GM18870 (cell line): ENCODE data around the gene CTNND2.
"Not testable (repeated sequence)": the region's sequence is repeated elsewhere in the genome, so short reads cannot be mapped to it uniquely, and the experiment has no call there.

ENCODE experiments used
- ATAC-seq: cut with Tn5 transposase; IDR thresholded peaks from one replicate; pipeline ENCODE4 v1.9.1; 2021; ENCODE audit warnings: moderate library complexity; ENCODE audit not compliant: unreplicated experiment

Gene CTNND2

DNA sequence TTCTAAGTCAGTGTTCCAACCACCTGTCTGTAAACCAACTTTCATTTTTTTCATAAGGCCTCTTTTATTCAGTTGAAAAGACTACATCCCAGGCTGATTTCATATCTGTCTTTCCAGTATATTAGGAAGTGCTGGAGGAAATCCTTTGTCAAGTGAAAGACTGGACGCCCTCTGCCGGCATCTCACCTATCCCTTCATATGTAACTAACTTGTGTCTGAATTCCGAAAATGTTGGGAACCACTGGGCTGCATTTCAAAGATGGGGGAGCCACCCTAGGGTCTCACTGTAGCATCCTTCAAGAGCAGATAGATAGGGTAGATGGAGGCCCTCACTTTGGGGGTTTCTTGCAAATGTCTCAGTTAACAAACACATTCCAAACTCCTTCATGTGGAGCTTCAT lies 569.8 kb downstream of the CTNND2 start:
- no peak for ATAC-seq

DNA sequence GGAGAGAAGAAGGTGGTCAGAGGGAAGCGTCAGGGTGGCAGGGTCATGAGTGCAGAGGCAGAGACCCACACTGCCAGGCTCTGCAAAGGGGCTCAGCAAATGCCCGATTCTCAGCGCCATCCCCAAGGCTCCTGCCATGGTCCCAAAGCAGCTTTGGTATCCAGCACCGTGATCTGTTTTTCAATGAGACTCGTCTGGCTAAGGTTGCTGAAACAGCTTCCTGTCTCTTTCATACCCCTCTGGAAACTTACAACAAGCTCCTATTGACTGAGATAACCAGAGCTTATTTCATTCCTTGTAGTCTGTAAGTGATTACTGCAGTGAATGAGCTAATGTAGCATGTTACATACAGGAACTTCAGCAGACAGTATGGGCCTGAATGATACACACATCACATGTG lies 574.6 kb downstream of the CTNND2 start:
- no peak for ATAC-seq

DNA sequence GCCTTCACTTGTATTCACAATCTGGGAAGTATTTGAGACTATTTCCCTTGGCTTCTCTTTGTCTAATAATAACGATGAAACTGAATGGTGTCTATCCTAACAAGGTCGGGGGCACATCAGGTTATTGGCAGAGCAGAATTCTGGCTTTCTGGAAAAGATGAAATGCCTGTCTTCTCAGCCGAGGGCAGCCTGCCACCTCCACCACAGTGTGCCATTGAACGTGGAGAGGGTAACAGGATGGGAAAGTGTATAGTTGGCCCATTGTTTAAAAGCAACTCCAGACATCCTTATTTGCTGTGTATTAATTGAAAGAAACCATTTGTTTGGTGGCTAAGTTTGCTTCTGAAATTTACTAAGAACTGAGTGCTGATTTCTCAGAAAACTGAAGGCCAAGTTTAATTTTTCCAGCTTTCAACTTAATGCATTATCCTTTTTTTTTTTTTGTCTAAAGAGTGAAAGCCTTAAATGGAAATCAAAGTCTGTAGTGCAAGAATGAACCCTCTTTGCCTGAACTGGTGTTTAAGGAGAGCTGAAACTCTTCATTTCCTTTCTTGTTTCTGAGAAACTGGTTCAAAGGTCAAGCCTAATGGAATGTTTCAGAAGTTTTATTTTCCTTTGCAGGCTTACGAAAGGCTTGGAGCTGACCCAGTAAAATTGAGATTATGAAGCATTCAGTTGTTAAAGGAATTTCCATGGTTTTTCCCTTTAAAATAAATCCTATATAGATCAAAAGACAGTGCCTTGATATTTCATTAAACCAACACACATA lies 579.5 kb downstream of the CTNND2 start:
- ATAC-seq = no peak

DNA sequence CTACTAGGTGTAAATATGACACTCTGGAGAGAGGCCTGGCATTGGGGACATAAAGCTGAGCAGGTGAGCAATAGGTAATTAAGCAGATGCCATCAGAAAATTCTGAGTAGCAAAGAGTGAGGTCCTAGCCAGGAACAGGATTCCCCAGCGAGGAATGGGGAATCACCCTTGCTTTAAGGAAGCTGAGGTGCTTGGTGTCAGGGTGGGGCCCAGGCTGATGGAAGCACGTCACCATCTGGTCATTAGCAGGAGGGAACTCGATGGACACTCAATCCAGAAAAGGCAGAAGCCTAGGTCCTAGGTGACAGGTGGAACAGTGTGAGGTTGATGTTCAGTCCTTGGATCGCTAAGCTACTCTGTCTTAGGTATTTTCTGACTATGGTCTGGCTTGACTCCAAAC lies 580.5 kb downstream of the CTNND2 start:
- no peak for ATAC-seq

DNA sequence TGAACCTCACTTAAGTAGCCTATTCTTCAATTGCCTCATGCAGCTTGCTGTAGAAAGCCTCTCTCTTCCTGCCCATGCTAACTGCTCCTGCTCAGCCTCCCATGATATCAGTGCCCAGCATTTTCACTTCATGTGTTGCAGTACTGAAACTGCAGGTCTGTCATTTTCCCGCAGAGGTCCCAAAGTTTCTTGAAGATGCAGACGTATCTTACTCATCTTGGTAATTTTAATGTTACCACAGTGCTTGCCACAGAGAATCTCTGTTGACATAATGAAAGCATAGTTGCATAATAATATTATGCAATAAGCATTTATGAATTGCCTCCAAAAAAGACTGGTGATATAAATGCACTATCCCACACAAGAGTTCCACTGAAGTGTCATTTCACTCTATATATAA lies 582.1 kb downstream of the CTNND2 start:
- peak; percentile 81 for ATAC-seq

DNA sequence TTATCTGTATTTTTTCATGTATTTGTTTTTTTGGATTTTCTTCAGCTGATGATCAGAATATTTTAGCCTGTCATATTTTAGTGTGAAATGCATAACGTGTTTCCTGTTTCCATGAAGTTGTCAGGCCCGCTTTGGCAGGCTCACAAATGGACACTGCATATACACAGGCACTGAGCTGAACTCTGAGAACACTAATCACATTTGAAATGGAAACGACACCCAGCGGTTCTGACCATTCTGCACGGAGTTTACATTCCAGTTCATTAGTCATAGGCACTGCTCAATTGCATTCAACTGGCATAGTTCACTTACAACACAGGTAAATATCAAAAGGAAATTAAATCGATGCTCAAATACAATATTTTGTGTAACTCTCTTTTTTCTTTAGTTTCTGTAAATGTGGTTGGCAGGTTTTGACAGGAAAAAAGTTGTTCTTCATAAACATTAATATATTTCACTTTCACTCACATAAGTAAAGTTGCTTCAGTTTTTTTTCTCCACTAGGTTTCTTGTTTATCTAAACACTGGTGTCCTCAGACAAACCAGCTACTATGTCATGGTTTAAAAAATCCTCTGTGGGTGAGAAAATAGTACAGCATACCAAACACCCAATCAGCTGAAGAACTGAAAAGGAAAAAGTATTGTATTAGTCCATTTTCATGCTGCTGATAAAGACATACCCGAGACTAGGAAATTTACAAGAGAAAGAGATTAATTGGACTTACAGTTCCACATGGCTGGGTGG lies 584.2 kb downstream of the CTNND2 start:
- ATAC-seq = no peak

DNA sequence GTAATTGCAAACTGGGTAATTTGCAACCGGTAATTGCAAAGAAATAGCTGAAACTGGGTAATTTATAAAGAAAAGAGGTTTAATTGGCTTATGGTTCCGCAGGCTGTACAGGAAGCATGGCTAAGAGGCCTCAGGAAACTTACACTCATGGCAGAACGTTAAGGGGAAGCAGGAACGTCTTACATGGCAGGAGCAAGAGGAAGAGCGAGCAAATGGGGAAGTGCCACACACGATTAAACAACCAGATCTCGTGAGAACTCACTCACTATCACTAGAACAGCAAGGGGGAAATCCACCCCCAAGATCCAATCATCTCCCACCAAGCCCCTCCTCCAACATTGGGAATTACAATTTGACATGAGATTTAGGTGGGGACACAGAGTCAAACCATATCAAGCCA lies 590.6 kb downstream of the CTNND2 start:
- not testable (repeated sequence) for ATAC-seq

DNA sequence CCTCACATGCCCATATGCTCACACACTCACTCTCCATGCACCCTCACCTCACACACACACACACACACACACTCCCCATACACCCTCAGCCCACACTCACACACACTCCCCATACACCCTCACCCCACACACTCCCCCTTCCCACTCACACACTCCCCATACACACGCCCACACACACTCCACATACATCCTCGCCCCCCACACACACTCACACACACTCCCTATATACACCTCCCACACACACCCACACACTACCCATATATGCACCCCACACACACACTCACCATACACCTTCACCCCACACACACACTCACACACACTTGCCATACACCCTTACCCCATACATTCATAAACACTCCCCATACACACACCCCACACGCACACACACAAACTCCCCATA lies 592.5 kb downstream of the CTNND2 start:
- no peak for ATAC-seq

DNA sequence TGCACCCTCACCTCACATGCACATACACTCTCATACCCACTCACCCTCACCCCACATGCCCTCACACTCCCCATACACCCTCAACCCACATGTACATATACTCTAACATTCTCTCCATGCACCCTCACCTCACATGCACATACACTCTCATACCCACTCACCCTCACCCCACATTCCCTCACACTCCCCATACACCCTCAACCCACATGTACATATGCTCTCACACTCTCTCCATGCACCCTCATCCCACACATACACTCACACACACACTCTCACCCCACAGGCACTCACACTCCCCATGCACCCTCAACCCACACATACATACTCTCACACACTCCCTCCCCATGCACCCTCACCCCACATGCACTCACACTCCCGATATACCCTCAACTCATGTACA lies 593.0 kb downstream of the CTNND2 start:
- no peak for ATAC-seq

DNA sequence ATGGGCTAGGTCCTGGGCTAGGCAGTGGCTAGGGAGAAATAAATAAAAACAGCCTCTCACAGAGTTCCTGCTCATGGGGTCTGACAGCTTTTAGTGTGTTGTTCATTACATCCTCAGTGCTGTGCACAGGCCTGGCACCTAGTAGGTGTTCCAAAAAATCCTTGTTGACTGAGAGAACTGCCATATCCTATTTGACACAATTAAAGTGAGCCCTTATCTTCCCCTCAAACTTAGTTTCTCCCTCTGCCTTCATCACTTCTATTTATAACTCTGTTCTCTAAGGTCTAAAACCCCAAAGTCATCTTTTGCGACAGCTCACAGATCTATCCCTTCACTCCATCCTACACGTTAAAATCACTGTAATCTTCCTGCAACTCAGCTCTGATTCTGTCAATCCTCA lies 594.1 kb downstream of the CTNND2 start:
- no peak for ATAC-seq

DNA sequence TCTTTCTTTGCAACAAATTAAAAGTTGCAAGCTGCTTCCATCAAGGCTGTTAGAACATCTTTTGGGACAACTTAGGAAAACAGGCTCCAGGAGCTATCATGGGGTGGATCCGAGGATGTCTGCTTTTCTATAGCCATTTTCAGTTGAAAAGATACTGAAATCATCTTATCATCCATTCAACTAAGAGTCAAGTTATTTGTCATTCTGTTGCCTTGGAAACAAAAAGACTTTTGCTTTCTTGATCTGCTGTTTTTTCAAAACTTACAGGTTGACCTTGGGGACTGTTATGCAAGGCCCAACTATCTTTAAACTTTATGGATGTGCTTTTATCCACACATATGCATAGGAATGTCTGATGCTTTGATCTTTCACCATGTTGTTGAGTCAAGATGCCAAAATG lies 597.9 kb downstream of the CTNND2 start:
- no peak for ATAC-seq

DNA sequence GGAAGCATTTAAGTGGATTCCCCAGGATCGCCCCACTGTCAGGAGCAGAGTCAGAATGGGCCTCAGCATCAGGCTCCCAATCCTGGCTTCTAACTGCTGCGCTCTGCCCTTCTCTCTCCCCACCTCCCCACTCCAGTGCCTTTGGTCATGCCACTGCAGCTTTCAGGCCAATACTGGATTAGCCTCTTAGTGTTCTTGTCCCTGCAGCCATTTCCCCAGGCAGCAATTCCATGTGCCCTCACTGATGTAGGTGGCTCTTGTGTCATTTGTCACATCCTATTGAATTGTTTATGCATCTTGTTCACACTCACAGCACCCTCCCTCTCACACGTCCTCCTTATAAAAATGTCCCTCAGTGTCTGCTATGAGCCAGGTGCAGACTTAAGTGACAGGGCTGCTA lies 599.0 kb downstream of the CTNND2 start:
- no peak for ATAC-seq

DNA sequence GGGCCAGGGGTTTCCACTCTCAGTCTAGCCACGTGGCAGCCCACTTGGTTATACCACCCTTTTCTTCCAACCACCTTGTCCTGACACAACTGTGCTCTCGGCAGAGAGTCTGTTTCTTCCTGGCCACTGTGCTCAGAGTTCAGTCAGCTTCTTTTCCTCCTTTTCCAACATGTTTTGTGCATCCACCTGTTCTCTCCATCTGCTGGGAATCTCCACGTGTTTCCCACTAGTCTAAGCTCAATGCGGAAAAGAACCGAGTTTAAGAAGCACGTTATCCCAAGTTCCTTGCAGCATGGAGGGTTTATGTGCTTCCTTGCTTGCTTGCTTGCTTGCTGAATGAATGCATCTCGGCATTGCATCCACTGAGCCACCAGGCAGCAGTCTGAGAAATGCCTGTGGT lies 599.6 kb downstream of the CTNND2 start:
- ATAC-seq = no peak

DNA sequence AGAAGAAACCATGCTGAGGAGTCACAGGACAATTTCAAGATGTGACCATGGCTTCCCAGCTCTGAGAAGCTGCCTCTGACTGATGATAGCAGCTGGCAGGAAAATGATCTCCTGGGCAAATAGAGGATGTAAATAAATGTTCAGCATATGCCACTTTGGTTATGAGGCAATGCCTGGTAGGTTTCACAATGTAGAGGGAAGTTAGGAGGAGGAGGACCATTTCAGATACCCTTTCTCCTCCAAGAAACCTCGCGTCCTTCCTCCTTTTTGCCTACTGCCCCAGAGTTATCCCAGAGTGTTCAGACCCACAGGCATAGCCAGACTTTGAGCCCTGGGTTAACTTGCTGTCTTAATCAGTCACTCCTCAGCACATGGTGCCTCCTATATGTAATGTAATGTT lies 601.6 kb downstream of the CTNND2 start:
- no peak for ATAC-seq

DNA sequence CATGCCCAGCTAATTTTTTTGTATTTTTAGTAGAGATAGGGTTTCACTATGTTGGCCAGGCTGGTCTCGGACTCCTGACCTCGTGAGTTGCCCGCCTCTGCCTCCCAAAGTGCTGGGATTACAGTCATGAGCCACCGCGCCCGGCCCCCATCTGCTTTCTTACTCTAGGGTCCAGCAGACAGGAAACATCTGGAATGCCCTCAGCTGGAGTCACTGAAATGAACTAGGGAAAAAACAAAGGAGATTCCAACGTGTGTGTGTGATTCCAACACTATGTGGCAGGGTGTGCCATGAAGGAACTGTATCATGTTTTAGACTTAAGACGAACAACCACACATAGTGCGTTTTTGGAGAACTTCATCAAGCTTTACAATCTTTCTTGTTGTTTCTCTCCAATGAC lies 603.1 kb downstream of the CTNND2 start:
- ATAC-seq = no peak

DNA sequence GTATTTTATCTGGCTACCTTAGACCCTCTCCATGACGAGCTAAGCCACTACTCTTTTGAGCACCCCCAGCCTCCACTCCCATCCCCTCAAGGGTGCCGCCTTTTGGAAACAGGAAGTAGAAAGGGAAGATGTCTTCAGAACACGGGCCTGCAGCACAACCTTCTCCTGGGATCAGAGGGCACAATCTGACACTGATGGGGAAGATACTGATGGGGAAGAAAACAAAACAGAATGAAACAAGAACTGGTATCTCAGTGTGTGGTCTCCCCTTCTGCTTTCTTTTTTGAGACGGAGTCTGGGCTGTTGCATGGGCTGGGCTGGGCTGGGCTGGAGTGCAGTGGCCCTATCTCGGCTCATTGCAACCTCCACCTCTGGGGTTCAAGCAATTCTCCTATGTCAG lies 603.5 kb downstream of the CTNND2 start:
- no peak for ATAC-seq

DNA sequence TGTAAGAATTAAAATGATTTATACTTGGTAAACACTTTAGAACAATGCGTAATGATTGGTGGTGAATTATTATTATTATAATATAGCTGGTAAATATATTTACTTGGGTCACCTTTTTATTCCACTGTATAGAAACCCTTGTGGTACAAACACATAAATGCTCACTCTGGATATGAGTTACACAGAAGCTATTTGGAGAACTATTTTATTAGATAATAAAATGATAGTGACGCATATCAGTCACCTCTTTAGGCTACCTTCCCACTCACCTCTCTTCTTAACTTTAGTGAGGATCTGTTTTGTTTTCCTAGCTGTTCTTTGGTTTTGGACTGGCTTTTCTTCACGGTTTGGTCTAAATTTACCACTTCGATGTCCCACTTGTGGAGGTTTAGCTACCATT lies 605.4 kb downstream of the CTNND2 start:
- ATAC-seq = no peak

DNA sequence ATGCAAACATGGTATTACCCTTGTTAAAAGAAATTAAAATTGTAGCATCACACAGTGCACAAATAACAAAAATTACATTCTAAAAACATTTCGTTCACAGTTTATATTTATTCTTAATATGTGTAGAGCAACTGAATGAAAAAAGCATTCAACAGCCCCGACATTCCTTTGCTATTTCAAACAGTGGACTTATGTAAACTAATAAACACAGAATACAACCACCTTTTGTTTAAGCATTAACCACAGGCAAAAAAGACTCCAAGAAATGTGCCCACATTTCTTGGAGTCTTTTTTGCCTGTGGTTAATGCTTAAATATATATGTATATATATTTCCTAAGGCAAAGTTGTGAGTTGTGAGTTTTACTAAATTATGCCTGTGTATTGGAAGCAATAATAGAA lies 610.7 kb downstream of the CTNND2 start:
- no peak for ATAC-seq

DNA sequence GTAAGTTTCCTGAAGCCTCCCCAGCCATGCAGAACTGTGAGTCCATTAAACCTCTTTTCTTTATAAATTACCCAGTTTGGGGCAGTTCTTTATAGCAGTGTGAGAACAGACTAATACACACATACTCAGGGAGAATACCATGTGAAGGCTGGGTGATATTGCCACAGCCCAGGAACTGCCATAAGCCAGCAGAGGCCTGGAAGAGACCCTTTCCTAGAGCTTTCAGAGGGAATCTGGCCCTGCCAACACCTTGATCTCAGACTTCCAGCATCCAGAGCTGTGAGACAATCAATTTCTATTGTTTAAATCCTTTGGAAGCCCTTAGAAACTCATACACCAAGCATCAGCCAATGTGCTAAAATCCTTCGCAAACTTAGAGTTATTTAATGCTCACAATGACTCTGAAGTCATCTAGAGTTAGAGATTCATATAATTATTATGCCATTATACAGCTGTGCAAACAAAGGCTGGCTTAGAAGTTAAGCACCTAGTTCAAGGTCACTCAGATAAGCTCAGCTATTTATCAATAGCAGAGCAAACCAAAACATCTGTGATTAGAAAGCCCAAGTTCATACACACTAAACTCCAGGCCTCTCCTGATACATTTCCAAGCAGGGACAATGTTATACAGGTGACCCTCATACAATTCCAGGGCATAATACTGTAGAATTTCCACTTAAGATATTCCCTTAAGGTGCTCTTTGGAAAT lies 611.4 kb downstream of the CTNND2 start:
- ATAC-seq = no peak

DNA sequence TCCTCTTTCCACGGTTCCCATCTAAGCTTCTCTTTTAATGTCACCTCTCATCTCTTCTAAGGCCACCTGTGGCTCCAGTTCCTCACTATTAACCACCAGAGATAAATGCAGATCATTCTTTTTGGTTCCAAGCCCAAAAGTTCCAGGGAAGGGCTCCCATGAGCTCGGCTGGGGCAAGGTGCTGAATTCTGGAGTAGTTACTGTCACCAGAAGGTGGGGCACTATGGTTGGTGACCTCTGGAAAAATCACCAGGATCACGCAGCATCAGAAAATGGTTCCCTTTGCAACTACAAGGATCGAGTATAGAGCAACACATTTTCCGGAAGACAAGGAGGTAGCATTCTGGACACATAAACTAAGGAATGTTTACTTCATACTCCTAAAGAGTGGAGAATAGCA lies 614.5 kb downstream of the CTNND2 start:
- ATAC-seq = no peak

DNA sequence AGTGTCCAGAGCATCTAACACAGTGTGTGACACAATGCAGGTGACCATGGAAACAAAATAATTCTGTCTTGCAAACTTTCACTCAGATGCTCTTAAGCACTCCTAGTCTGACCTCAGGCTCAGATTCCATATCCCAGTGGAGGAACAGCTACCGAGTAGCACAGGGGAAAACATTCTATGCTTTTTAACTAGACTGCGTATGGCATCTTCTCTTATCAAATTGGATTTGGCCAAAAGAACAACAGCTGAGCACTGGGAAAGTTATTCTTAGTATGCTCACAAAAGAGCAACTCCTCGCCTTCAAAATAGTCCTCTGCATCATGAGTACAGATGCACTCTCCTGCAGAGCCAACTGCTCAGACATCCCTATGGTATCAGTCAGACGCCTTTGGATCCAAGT lies 615.0 kb downstream of the CTNND2 start:
- no peak for ATAC-seq

DNA sequence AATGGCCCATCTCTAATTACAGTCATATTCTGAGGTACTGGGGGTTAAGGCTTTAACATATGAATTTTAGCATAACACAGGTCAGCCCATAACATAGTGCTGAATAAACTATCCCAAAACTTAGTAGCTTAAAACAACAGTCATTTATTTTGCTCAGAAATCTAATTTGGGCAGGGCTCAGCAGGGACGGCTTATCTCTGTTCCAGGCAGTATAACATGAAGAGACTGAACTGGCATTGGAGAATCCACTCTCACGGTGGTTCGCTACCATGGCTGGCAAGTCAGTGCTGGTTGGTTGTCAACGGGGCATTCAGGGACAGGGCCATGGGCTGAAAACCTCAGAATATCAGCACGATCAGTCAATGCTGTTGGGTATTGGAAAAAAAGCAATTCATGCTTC lies 622.4 kb downstream of the CTNND2 start:
- ATAC-seq = no peak
